ENCODE measurements around the gene PITX2. TPM values are rescaled to one million over a fixed set of nuclear protein-coding genes. Genes with fewer than 3 reads are reported as not detected.

Gene PITX2
- total RNA-seq, 1 experiment from 2014 or later: 0.90 TPM

GRCh38 chr4:110631584-110632505, 9.0 kb upstream of the PITX2 start:
- peak overlapping the region; percentile 40 for H3K4me3 ChIP-seq (ENCODE audit: low read depth, low read length, poor library complexity, severe bottlenecking)

GRCh38 chr4:110630688-110631402, 8.0 kb upstream of the PITX2 start:
- BruUV-seq (replicated peaks): no TSS peak
- peaks cover 4% of the 10 kb centered on the region for H3K27me3 ChIP-seq (replicated peaks; ENCODE audit: insufficient read depth, low read depth, low read length, poor library complexity)

More at GRCh38 chr4:110631584-110632505, 9.0 kb upstream of the PITX2 start:
- H3K36me3 ChIP-seq (ENCODE audit: insufficient read depth, low read length, poor library complexity, severe bottlenecking): no peaks in the 10 kb centered on the region
- intact Hi-C loops (cut with micrococcal nuclease; ENCODE audit: unreplicated experiment): loop anchor here (1.0 to 10.0 kb wide), 7 partner anchors 340 to 1303 kb away; no protein-coding TSS in a partner anchor
- H3K9me3 ChIP-seq (ENCODE audit: low read depth, low read length, poor library complexity, severe bottlenecking): no peaks in the 10 kb centered on the region
- TF ChIP-seq CTCF (conservative IDR thresholded peaks at IDR 0.05; ENCODE audit: low read depth, low read length) (peak; percentile 97), EZH2 (IDR thresholded peaks at IDR 0.05; ENCODE audit: borderline replicate concordance, low read depth, low read length, poor library complexity, severe bottlenecking) (no peak)
- H3K27ac ChIP-seq (ENCODE audit: low read depth, low read length, poor library complexity, severe bottlenecking): no peak overlapping the region
- DNase-seq (ENCODE audit: low spot score): peak; percentile 92
- CTCF ChIA-PET: interaction anchor here (0.6 kb wide), 1 partner anchor 999 kb away, joined by 3 read pairs; no protein-coding TSS in a partner anchor
- POLR2A ChIA-PET (ENCODE audit: low non-redundant PET): no interaction called here
- no peaks in the 10 kb centered on the region for H3K4me1 ChIP-seq (ENCODE audit: insufficient read depth, low read length, poor library complexity, severe bottlenecking)
- no TSS peak for BruUV-seq (replicated peaks)
- peaks cover 4% of the 10 kb centered on the region for H3K27me3 ChIP-seq (replicated peaks; ENCODE audit: insufficient read depth, low read depth, low read length, poor library complexity)

More at GRCh38 chr4:110630688-110631402, 8.0 kb upstream of the PITX2 start:
- no peak overlapping the region for H3K27ac ChIP-seq (ENCODE audit: low read depth, low read length, poor library complexity, severe bottlenecking)
- intact Hi-C loops (cut with micrococcal nuclease; ENCODE audit: unreplicated experiment): loop anchor here (5.0 to 10.0 kb wide), 4 partner anchors 341 to 1304 kb away; no protein-coding TSS in a partner anchor
- H3K4me1 ChIP-seq (ENCODE audit: insufficient read depth, low read length, poor library complexity, severe bottlenecking): peaks cover 2% of the 10 kb centered on the region
- TF ChIP-seq CTCF (conservative IDR thresholded peaks at IDR 0.05; ENCODE audit: low read depth, low read length): no peak
- TF ChIP-seq EZH2 (IDR thresholded peaks at IDR 0.05; ENCODE audit: borderline replicate concordance, low read depth, low read length, poor library complexity, severe bottlenecking): no peak
- DNase-seq (ENCODE audit: low spot score): no peak
- H3K4me3 ChIP-seq (ENCODE audit: low read depth, low read length, poor library complexity, severe bottlenecking): no peak overlapping the region
- ChIA-PET CTCF (interaction anchor here (0.6 kb wide), 1 partner anchor 1000 kb away, joined by 3 read pairs; no protein-coding TSS in a partner anchor), POLR2A (ENCODE audit: low non-redundant PET) (no interaction called here)
- H3K36me3 ChIP-seq (ENCODE audit: insufficient read depth, low read length, poor library complexity, severe bottlenecking): no peaks in the 10 kb centered on the region
- H3K9me3 ChIP-seq (ENCODE audit: low read depth, low read length, poor library complexity, severe bottlenecking): no peaks in the 10 kb centered on the region

Data from A673 (cell line).